GM08714 (cell line): ENCODE measurements around the gene PLPP7.
A peak's percentile ranks its signal among the peaks of the same experiment; 100 is the strongest.

Experiments
- H3K4me3 ChIP-seq: fragments of 200-500 bp; sonication (Bioruptor generic); 2 replicates; pipeline ENCODE4 v1.5.1; 2014; ENCODE audit warnings: mild to moderate bottlenecking, low read length, inconsistent platforms
- ZNF274 ChIP-seq: IDR thresholded peaks from 2 replicates; pipeline ENCODE4 v1.6.1; 2012; ENCODE audit warnings: mild to moderate bottlenecking, low read depth, low read length

The PLPP7 gene

DNA sequence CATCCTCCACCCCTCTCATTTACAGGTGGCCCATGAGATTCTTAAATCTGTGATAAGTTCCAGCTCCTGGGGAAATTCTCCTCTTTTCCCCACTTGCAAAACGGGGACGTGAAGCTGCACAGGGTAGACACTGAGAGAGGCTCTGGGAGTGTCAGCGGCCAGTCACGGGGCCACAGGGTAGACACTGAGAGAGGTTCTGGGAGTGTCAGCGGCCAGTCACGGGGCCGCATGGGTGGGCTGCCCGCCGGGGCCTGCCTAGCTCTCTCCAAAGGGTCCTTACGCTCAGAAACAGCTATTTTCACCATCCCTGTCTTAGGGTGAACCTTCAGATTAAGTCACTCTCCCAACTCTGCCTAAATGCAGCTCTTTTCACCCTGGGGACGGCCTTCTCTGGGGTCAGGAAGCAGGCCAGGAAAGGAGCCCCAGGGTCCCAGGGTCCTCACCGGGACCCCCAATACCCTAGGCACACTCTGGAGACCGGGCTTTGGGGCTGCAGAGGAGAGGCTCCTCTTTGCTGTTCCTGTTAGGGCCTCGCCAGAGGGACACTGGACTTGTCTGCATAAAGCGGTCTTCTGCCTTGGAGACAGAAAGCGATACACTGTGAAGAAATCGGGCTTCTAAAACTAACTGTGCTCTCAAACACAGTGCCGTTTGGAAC is 14.7 kb upstream of the PLPP7 start:
- no peak for TF ChIP-seq ZNF274
- peak overlapping the region; percentile 77; the same call in 1 of the 2 replicates for H3K4me3 ChIP-seq

DNA sequence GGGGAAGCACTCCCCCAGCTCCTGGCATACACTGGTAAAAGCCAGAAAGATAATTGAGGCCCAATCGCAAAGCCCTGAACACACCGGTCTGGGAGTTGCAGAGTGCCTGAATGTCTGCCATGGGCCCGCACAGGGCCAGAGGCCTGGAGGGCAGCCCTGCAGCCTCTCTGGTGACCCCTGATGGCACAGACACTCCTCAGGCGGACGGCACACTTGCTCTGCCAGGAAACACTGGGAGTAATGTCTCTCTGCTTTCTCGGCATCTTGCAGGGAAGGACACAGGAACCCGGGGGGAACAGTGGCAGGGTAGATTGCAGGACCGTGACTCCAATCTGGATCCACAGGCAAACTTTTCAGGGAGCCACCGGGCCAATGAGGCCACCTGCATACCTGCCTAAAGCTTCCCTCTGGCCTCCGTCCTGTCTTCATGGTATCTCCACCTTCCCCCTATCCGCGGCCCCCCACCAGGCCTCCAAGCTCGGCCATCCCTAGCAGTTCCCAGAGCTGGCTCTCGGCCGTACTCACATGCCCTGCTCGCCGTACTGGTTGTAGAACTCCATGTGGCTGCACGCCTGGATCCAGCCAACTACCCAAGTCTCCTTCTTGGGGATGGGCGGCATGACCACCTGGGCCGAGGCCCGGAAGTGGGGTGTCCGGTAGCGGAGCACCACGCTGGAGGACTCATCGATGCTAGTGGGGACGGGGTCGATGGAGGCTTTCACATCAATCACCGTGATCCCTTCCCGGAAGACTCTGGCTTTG is 14.0 kb upstream of the PLPP7 start:
- no peak for TF ChIP-seq ZNF274
- H3K4me3 ChIP-seq: peak overlapping the region; percentile 77

- no peak for TF ChIP-seq ZNF274
- H3K4me3 ChIP-seq: peak within 1 kb of the TSS; percentile 77
Measured at GRCh38 chr9:131276094-131276888, 13.2 kb upstream of the PLPP7 start, which contains the start of gene FAM78A. Gene FAM78A, minus strand, starts transcription at chr9:131276510. Its CDS starts 331 bp downstream, at chr9:131276179.

- peak overlapping the region; percentile 77; the same call in 1 of the 2 replicates for H3K4me3 ChIP-seq
- TF ChIP-seq ZNF274: no peak
Measured at GRCh38 chr9:131276891-131277286, 12.6 kb upstream of the PLPP7 start.

DNA sequence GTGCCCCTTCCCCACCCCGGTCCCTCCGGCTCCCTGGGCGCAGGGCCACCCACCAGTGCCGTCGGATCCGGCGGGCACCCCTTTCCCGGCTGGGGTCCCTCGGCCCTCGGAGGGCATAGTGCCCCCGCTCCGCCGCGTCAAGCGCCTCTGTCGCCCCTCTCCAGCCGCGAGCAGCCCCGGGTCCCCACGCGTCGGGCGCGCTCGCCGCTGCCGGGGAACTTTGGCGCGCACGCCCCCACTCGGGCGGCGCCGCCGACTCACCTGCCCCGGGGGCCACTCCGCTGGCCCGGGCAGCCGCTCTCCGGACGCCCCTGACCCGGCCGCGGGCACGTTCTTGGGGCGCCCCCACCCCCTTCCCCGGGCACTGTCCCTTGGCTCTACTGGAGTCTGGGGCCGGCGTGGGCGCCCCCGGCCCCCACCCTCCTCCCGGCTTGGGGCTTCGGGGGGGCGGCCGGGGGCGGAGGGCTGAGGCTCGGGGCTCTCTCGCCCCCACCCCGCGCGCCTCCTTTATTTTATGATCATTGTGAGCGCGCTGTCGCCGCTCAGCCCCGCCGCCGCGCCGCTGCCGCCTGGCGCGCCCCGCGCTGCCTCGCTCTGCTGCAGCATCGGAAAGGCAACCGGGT is 12.1 kb upstream of the PLPP7 start:
- no peak for TF ChIP-seq ZNF274
- peak overlapping the region; percentile 77; the same call in 1 of the 2 replicates for H3K4me3 ChIP-seq

GRCh38 chr9:131277910-131278701 is 11.4 kb upstream of the PLPP7 start:
- H3K4me3 ChIP-seq: peak overlapping the region; percentile 77; the same call in 1 of the 2 replicates
- TF ChIP-seq ZNF274: no peak

DNA sequence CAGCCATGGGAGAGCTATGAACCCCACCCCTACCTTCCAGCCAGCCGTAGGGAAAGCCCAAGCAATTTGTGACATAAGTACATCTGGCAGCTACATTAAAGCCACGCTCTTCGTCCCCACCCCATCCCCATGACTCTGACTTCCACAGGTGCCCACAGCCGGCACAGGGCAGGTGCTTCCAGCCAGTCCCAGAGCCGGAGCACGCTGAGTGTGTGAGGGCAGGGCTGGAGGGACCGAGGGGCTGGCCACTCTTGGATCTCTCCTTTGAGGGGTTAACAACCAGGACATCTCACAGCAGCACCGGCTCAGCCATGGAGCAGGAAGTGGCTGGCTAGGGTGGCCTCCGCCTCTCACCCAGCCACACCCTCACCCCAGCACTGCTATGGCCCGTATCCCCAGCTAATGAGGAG is 10.8 kb upstream of the PLPP7 start:
- TF ChIP-seq ZNF274: no peak

DNA sequence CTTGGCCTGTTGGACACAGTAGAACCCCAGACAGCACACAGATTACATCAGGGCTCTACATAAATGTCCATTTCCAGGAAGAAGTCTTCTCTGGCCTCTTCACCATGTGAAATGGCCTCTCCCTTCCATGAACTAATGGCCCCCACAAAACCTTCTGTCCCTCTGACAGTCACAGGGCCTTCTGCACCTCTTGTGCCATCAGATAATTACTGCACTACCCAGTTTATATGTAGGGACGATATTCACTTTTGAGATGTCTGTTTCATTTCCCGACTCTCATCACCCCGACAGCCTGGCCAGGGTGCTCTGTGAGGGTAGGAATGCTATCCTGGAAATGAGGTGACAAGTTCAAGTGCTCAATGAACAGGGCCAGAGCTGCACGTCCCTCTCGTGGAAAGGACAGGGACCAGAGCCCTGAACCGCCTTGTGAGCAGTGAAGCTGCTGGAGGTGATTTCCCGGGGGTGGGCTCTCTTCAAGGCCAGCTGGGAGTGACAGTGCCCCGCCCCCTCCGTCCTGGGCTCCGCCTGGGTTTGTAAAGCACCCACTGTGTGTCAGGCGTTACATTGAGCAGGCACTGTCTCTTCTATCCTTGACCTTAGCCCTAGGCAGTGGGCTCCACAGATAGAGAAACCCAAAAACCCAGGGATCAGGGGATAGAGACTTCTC is 10.2 kb upstream of the PLPP7 start:
- TF ChIP-seq ZNF274: no peak
- H3K4me3 ChIP-seq: no peak overlapping the region

More for the DNA sequence above, 10.8 kb upstream of the PLPP7 start:
- H3K4me3 ChIP-seq: no peak overlapping the region

DNA sequence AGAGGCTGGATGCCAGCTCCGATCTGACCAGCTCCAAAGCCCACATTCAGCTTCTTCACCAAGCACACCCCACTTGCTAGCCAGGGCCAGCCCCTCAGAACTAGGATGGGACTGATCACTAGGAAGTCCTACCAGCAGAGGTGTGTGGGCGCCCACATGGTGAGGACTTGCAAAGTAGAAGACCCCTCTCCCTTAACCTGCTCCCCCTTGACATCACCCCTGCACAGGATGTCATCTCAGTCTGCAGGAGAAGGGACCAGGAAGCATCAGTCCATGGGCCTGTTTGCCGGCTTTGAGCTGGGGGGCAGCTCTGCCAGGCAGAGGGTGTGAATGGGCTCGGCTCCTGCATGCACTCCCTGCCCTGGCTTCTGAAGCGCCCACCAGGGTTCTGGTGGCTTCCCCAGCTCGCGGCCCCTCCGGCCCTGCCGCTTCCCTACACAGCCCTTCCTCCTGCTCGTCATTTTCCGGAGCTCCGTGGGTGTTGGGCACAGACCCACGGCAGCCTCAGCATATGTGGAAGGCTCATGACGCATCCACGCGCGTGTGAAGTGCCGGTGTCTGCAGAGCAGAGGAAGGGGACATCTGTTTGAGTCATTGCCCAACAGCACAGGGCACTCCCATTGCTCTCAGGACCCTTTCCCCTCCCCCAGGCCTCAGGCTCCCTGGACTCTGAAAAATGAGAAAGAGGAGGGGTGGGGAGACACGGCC is 9.5 kb upstream of the PLPP7 start:
- H3K4me3 ChIP-seq: no peak overlapping the region
- TF ChIP-seq ZNF274: no peak

- no peak overlapping the region for H3K4me3 ChIP-seq
- TF ChIP-seq ZNF274: no peak
Measured at GRCh38 chr9:131280660-131281059, 8.9 kb upstream of the PLPP7 start.

- H3K4me3 ChIP-seq: no peak overlapping the region
- no peak for TF ChIP-seq ZNF274
Measured at GRCh38 chr9:131281119-131281965, 8.2 kb upstream of the PLPP7 start.
